ENCODE data around the gene AIFM3. TPM values are rescaled to one million over a fixed set of nuclear protein-coding genes. Genes with fewer than 3 reads are reported as not detected.

AIFM3 gene
- total and polyA plus RNA-seq, 2 of the 13 experiments (the other 11 are each of a cell fraction or from before 2014, with no cell fraction given), result 9.0 to 15.3 TPM

GRCh38 chr22:20949698-20950183 lies 17.3 kb upstream of the AIFM3 start (continued):
- TF ChIP-seq EED (CRISPR knock-in tag; IDR thresholded peaks at IDR 0.05) (no peak), HNF1A (IDR thresholded peaks at IDR 0.05; ENCODE audit: low read depth) (peak; percentile 53; the same call in 1 of the 2 replicates), HNF1A (CRISPR knock-in tag; IDR thresholded peaks at IDR 0.05; ENCODE audit: borderline replicate concordance) (peak; percentile 39; the same call in 1 of the 2 replicates), MIER2 (CRISPR knock-in tag; IDR thresholded peaks at IDR 0.05) (0 out of 2 replicates have a peak, but pooled peaks have one; percentile 16), SUZ12 (IDR thresholded peaks at IDR 0.05; ENCODE audit: low read depth, low read length) (no peak), MTA1 (CRISPR knock-in tag; IDR thresholded peaks at IDR 0.05; ENCODE audit: borderline replicate concordance) (no peak), ZNF460 (CRISPR knock-in tag; IDR thresholded peaks at IDR 0.05; ENCODE audit: borderline replicate concordance) (no peak), SALL1 (CRISPR knock-in tag; IDR thresholded peaks at IDR 0.05) (peak; percentile 93), GATAD2A (CRISPR knock-in tag; IDR thresholded peaks at IDR 0.05) (peak; percentile 88), RERE (CRISPR knock-in tag; IDR thresholded peaks at IDR 0.05; ENCODE audit: low read depth) (0 out of 2 replicates have a peak, but pooled peaks have one; percentile 17), KMT2A (CRISPR knock-in tag; IDR thresholded peaks at IDR 0.05) (peak; percentile 69; the same call in 1 of the 2 replicates), ZNF749 (CRISPR knock-in tag; IDR thresholded peaks at IDR 0.05; ENCODE audit: borderline replicate concordance) (no peak), THAP7 (CRISPR knock-in tag; IDR thresholded peaks at IDR 0.05) (peak; percentile 58; the same call in 1 of the 2 replicates), ZNF740 (CRISPR knock-in tag; IDR thresholded peaks at IDR 0.05) (no peak), PBX3 (CRISPR knock-in tag; IDR thresholded peaks at IDR 0.05; ENCODE audit: borderline replicate concordance) (no peak), MIER3 (CRISPR knock-in tag; IDR thresholded peaks at IDR 0.05; ENCODE audit: borderline replicate concordance) (no peak), MTA3 (CRISPR knock-in tag; IDR thresholded peaks at IDR 0.05) (no peak), ZNF496 (CRISPR knock-in tag; IDR thresholded peaks at IDR 0.05; ENCODE audit: insufficient replicate concordance) (no peak), EEA1 (CRISPR knock-in tag; IDR thresholded peaks at IDR 0.05; ENCODE audit: borderline replicate concordance) (no peak)
